IPS DF 19.7 (cell line): ENCODE data around the gene B9D1.

Experiments used
- DNase-seq: peaks from one replicate; pipeline ENCODE4 v3.0.0-alpha.2; 2013; ENCODE audit warnings: low read depth, low spot score

Gene B9D1

GRCh38 chr17:19338031-19338990 is 24.2 kb downstream of the B9D1 start:
- no peak for DNase-seq

GRCh38 chr17:19337712-19338023 is 24.9 kb downstream of the B9D1 start:
- no peak for DNase-seq

GRCh38 chr17:19336938-19337711 is 25.4 kb downstream of the B9D1 start:
- DNase-seq = no peak

GRCh38 chr17:19335951-19336631 is 26.4 kb downstream of the B9D1 start:
- DNase-seq = no peak

- DNase-seq = no peak
Measured at GRCh38 chr17:19334331-19334730, 28.2 kb downstream of the B9D1 start.

GRCh38 chr17:19333736-19334290 is 28.7 kb downstream of the B9D1 start:
- no peak for DNase-seq

GRCh38 chr17:19333132-19333440 is 29.4 kb downstream of the B9D1 start:
- DNase-seq = no peak

GRCh38 chr17:19332371-19333131 is 30.0 kb downstream of the B9D1 start:
- no peak for DNase-seq

GRCh38 chr17:19331543-19332245 is 30.8 kb downstream of the B9D1 start:
- no peak for DNase-seq

- no peak for DNase-seq
Measured at GRCh38 chr17:19331134-19331533, 31.4 kb downstream of the B9D1 start.

- DNase-seq = no peak
Measured at GRCh38 chr17:19330271-19330670, 32.3 kb downstream of the B9D1 start.

- no peak for DNase-seq
Measured at GRCh38 chr17:19329839-19330238, 32.7 kb downstream of the B9D1 start.

GRCh38 chr17:19329136-19329535 is 33.4 kb downstream of the B9D1 start:
- no peak for DNase-seq

GRCh38 chr17:19328441-19329061 is 34.0 kb downstream of the B9D1 start:
- no peak for DNase-seq

GRCh38 chr17:19327031-19327783 is 35.3 kb downstream of the B9D1 start:
- DNase-seq = no peak

GRCh38 chr17:19325542-19325941 is 37.0 kb downstream of the B9D1 start:
- DNase-seq = no peak

- no peak for DNase-seq
Measured at GRCh38 chr17:19322861-19323260, 39.7 kb downstream of the B9D1 start.

GRCh38 chr17:19322129-19322505 is 40.4 kb downstream of the B9D1 start:
- no peak for DNase-seq

GRCh38 chr17:19321481-19322128 is 40.9 kb downstream of the B9D1 start:
- no peak for DNase-seq
